ENCODE measurements around the gene KMT2C. TPM values are rescaled to one million over a fixed set of nuclear protein-coding genes. Genes with fewer than 3 reads are reported as not detected.
A peak's percentile ranks its signal among the peaks of the same experiment; 100 is the strongest.
"Not testable (repeated sequence)": the region's sequence is repeated elsewhere in the genome, so short reads cannot be mapped to it uniquely, and the experiment has no call there.

Gene KMT2C
- total RNA-seq, 2 experiments from 2014 or later: 47.5 to 105 TPM

GRCh38 chr7:152436111-152436930 lies 518 bp upstream of the KMT2C start:
- TF ChIP-seq EZH2phosphoT487 (IDR thresholded peaks at IDR 0.05; ENCODE audit: borderline replicate concordance, low read depth, low read length) (no peak), CTCF (conservative IDR thresholded peaks at IDR 0.05; ENCODE audit: low read length) (no peak)
- H3K27ac ChIP-seq (ENCODE audit: low read depth, low read length, poor library complexity, severe bottlenecking): peak overlapping the region; percentile 81
- no peaks in the 10 kb centered on the region for H3K9me2 ChIP-seq (ENCODE audit: insufficient read depth, low read length)
- no TSS peak for BruUV-seq (replicated peaks)
- intact Hi-C loops (cut with micrococcal nuclease; ENCODE audit: unreplicated experiment): loop anchor here (1.0 to 10.0 kb wide), 3 partner anchors 27 to 1092 kb away; partner anchors contain the start of genes NUB1 and XRCC2
- H3K36me3 ChIP-seq (ENCODE audit: insufficient read depth, low read length): no peaks in the 10 kb centered on the region
- CTCF ChIA-PET (ENCODE audit: unreplicated experiment): no interaction called here
- H3K4me3 ChIP-seq (ENCODE audit: low read depth, low read length, poor library complexity, severe bottlenecking): peak overlapping the region; percentile 84
- H2AFZ ChIP-seq (ENCODE audit: low read length): peak overlapping the region; percentile 99
- H3K9me3 ChIP-seq (ENCODE audit: low read length): no peaks in the 10 kb centered on the region
- peak; percentile 91 for DNase-seq (ENCODE audit: low spot score)
- H3K4me1 ChIP-seq (ENCODE audit: insufficient read depth, low read length, poor library complexity, severe bottlenecking): peaks cover 23% of the 10 kb centered on the region
- H4K20me1 ChIP-seq (ENCODE audit: insufficient read depth, low read length): peaks cover 14% of the 10 kb centered on the region
- POLR2A ChIA-PET: interaction anchor here (0.5 kb wide), 1 partner anchor 93 kb away, joined by 3 read pairs; no protein-coding TSS in a partner anchor
- peak overlapping the region; percentile 91 for H3K4me2 ChIP-seq (ENCODE audit: low read length)
- peaks cover 39% of the 10 kb centered on the region for H3K79me2 ChIP-seq (ENCODE audit: insufficient read depth, low read depth, low read length)

GRCh38 chr7:152434511-152435383 lies 1.1 kb downstream of the KMT2C start:
- BruUV-seq (replicated peaks); H3K36me3 ChIP-seq (ENCODE audit: insufficient read depth, low read length); H3K9me3 ChIP-seq (ENCODE audit: low read length); H3K9me2 ChIP-seq (ENCODE audit: insufficient read depth, low read length); H2AFZ ChIP-seq (ENCODE audit: low read length); CTCF ChIA-PET (ENCODE audit: unreplicated experiment): not testable (repeated sequence)
- peak; percentile 44 for DNase-seq (ENCODE audit: low spot score)
- intact Hi-C loops (cut with micrococcal nuclease; ENCODE audit: unreplicated experiment): loop anchor here (2.0 to 10.0 kb wide), 3 partner anchors 94 to 1090 kb away; partner anchors contain the start of genes NUB1 and XRCC2
- POLR2A ChIA-PET: interaction anchor here (0.6 to 1.6 kb wide), 3 partner anchors 93 to 241 kb away, joined by 3 to 8 read pairs (median 5); no protein-coding TSS in a partner anchor
- H3K79me2 ChIP-seq (ENCODE audit: insufficient read depth, low read depth, low read length): peaks cover 54% of the 10 kb centered on the region
- peak overlapping the region; percentile 82 for H3K27ac ChIP-seq (ENCODE audit: low read depth, low read length, poor library complexity, severe bottlenecking)
- H3K4me1 ChIP-seq (ENCODE audit: insufficient read depth, low read length, poor library complexity, severe bottlenecking): peaks cover 33% of the 10 kb centered on the region
- H3K4me2 ChIP-seq (ENCODE audit: low read length): peak overlapping the region; percentile 91
- H4K20me1 ChIP-seq (ENCODE audit: insufficient read depth, low read length): peaks cover 19% of the 10 kb centered on the region
- H3K4me3 ChIP-seq (ENCODE audit: low read depth, low read length, poor library complexity, severe bottlenecking): peak overlapping the region; percentile 100

GRCh38 chr7:152433721-152434490 lies 1.9 kb downstream of the KMT2C start:
- Histone ChIP-seq H4K20me1 (ENCODE audit: insufficient read depth, low read length) (peaks cover 25% of the 10 kb centered on the region), H3K4me3 (ENCODE audit: low read depth, low read length, poor library complexity, severe bottlenecking) (peak overlapping the region; percentile 100), H3K4me1 (ENCODE audit: insufficient read depth, low read length, poor library complexity, severe bottlenecking) (peaks cover 40% of the 10 kb centered on the region), H3K4me2 (ENCODE audit: low read length) (peak overlapping the region; percentile 91), H3K79me2 (ENCODE audit: insufficient read depth, low read depth, low read length) (peaks cover 63% of the 10 kb centered on the region), H3K27ac (ENCODE audit: low read depth, low read length, poor library complexity, severe bottlenecking) (peak overlapping the region; percentile 82)
- H3K9me2 ChIP-seq (ENCODE audit: insufficient read depth, low read length); BruUV-seq (replicated peaks); H3K36me3 ChIP-seq (ENCODE audit: insufficient read depth, low read length); H2AFZ ChIP-seq (ENCODE audit: low read length); H3K9me3 ChIP-seq (ENCODE audit: low read length); CTCF ChIA-PET (ENCODE audit: unreplicated experiment): not testable (repeated sequence)
- peak; percentile 65 for DNase-seq (ENCODE audit: low spot score)
- intact Hi-C loops (cut with micrococcal nuclease; ENCODE audit: unreplicated experiment): loop anchor here (2.0 to 10.0 kb wide), 3 partner anchors 93 to 1089 kb away; partner anchors contain the start of genes NUB1 and XRCC2
- POLR2A ChIA-PET: interaction anchor here (0.6 to 1.6 kb wide), 5 partner anchors 92 to 241 kb away, joined by 3 to 8 read pairs (median 5); no protein-coding TSS in a partner anchor

GRCh38 chr7:152432735-152433134 lies 3.1 kb downstream of the KMT2C start:
- Histone ChIP-seq H3K27ac (ENCODE audit: low read depth, low read length, poor library complexity, severe bottlenecking) (peak overlapping the region; percentile 82), H3K4me3 (ENCODE audit: low read depth, low read length, poor library complexity, severe bottlenecking) (peak overlapping the region; percentile 100), H3K79me2 (ENCODE audit: insufficient read depth, low read depth, low read length) (peaks cover 74% of the 10 kb centered on the region), H3K4me2 (ENCODE audit: low read length) (peak overlapping the region; percentile 91), H4K20me1 (ENCODE audit: insufficient read depth, low read length) (peaks cover 30% of the 10 kb centered on the region), H3K4me1 (ENCODE audit: insufficient read depth, low read length, poor library complexity, severe bottlenecking) (peaks cover 47% of the 10 kb centered on the region)
- H2AFZ ChIP-seq (ENCODE audit: low read length); BruUV-seq (replicated peaks); CTCF ChIA-PET (ENCODE audit: unreplicated experiment); H3K9me3 ChIP-seq (ENCODE audit: low read length); H3K9me2 ChIP-seq (ENCODE audit: insufficient read depth, low read length); H3K36me3 ChIP-seq (ENCODE audit: insufficient read depth, low read length): not testable (repeated sequence)
- intact Hi-C loops (cut with micrococcal nuclease; ENCODE audit: unreplicated experiment): loop anchor here (10.0 kb wide), 2 partner anchors 242 to 1088 kb away; partner anchors contain the start of genes NUB1 and XRCC2
- POLR2A ChIA-PET: interaction anchor here (0.6 to 1.2 kb wide), 2 partner anchors 66 to 96 kb away, joined by 3 to 6 read pairs; no protein-coding TSS in a partner anchor
- peak; percentile 19 for DNase-seq (ENCODE audit: low spot score)

Data from OCI-LY7 (cell line).